ENCODE measurements around the gene RAB14.
"Not testable (repeated sequence)": the region's sequence is repeated elsewhere in the genome, so short reads cannot be mapped to it uniquely, and the experiment has no call there.

The RAB14 gene

DNA sequence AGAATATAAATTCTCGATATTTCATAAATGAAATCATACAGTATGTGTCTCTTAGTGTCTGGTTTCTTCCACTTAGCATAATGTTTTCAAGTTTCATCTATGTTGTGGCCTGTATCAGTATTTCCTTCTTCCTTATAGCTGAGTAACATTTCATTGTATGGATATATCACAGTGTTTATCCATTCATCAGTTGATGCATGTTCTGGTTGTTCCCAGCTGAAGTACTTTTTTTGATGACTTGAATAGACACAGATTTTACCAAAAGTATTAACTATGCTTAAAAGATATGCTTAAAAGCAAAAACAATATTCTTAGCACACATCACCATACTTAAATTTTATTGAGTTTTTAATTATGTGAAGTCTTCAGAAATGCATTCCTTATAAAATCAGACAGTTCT is 12.7 kb downstream of the RAB14 start:
- no peak for DNase-seq

DNA sequence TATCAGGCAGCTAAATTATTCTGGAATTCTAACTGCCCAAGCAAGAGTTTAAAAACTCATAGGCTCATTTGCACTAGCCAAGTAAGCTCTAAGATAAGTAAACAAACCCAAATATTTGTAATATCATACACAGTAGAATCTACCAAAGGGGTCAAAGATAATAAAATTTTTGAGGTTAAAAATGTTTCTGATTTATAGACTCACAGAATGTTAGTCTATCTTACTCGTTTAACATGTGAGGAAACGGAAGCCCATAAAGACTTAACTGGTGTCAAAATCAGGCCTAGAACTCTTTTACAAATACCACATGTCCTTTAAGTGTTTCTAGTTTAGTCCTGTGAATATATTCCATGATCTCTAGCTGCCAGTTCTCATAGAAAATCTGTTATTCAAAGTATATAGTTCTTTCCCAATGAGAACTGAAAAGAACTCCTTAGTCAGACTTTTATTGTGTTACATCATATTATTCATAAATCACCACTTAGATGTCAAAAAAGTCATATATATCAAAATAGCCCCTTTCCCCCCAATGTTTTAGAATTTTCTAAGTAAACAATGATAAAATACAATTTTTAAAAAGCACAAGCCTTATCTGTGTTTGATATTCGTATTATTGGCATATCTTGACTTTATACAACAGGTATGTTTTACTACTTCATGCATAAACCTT is 13.9 kb downstream of the RAB14 start:
- no peak for DNase-seq

DNA sequence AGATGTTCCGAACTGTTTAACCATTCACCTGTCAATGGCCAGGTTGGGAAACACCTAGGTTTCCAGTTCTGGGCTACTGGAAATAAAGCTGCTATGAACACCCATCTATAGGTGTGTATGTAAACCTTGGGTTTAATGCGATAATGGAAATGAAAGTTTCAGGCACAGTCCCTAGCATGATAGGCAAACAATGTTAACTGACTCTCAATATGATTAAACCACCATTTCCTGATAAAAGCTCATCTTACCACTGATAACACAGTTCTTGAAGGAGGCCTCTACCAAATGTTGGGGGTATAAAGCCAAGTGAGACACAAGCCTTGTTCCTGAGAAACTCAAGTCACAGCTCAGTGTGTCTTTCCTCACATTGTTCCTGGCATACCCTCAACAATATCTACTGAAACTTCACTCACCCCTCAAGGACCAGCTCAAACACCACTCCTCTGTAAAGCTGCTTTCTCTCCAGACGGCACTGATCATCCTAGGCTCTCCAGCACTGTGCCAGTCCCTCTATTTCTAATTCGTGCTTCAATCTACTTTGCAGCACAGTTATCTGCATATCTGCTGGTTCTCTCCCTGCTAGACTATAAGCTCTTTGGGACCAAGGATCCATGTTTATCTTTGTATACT is 15.8 kb downstream of the RAB14 start:
- DNase-seq, result no peak

DNA sequence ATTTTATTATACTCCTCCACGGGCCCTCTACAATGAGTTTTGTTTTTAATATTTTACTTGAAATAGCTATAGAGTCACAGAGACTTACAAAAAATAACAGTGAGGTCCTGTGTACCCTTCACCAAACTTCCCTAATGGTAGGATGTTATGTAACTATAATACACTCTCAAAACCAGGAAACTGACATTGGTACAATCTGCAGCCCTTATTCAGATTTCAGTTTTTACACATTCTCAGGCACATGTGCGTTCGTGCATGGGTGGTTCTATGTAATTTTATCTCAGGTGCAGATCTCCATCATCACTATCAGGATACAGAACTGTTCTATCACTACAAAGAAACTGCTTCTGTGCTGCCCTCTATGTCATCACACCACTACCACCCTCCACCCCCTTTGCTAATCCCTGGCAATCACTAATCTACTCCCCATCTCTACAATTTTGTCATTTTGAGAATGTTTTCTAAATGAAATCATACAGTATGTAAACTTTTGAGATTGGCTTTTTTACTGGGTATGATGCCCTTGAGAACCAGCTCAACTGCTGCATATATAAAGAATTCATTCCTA is 16.4 kb downstream of the RAB14 start:
- no peak for DNase-seq

DNA sequence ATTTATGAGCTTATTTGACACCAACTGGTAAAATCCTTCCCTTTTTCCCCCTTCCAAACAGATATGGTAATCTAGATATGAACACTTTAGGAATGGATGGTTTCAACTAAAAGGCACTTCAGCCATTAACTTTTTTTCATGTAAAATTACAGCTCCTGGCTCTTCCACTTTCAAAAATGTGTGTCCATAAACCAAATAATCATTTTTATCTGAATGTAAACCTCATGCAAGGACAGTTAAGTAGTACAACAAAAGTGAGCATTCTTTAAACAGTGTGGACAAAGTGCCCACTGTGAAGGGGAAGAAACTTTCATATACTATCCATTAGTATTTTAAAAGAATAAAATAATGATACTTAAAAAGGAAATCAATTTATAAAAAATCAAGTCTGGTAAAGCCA is 17.2 kb downstream of the RAB14 start:
- DNase-seq, result no peak

DNA sequence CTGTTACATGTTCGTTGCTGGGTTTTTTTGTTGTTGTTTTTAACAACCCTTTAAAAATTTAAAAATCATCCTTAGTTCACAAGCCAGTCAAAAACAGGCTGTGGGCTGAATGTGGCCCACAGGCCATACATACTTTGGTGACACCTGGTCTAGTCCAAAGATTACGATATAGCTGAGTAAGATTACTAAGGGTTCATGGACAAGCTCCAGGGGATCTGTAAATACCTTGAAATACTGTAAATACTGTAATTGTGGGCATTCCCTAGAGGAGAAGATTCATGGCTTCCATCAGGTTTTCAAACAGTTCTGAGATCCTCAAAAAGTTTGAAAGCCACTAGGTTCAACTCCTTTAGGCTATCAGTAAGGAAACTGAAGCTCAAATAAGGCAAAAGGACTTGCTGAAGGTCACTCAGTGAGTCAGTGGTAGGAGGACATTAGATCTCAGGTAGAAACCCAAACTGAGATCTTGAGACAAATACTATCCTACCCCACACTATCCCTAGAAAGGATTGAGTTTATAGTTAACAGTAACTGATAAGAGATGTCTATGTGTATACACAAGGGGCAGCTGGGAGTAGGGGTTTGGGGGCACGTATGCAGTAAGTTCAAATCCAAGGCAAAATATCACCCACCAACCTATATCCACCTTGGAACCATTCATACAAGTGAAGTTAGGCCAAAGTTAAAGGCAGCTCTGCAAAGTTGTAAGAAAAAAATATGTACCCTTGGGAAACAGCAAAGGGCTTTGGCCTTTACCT is 17.8 kb downstream of the RAB14 start:
- no peak for DNase-seq

DNA sequence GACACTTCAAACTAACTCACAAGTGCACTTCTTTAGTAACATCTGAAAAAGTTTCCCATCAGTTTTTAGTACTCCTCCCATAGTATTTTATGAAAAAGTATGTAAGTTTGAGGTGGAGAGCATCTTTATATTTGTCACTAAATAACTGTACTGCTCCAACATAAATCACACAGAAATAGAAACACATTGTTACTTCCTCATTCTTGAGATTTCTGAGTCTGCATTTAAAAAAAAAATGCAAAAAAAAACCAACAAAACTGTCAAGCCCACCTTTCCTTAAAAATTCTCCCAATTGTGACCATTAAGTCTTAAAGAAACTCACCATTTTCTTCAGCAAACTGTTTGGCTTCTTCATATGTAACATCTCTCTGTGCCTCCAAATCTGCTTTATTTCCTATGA is 18.7 kb downstream of the RAB14 start:
- DNase-seq, result no peak

DNA sequence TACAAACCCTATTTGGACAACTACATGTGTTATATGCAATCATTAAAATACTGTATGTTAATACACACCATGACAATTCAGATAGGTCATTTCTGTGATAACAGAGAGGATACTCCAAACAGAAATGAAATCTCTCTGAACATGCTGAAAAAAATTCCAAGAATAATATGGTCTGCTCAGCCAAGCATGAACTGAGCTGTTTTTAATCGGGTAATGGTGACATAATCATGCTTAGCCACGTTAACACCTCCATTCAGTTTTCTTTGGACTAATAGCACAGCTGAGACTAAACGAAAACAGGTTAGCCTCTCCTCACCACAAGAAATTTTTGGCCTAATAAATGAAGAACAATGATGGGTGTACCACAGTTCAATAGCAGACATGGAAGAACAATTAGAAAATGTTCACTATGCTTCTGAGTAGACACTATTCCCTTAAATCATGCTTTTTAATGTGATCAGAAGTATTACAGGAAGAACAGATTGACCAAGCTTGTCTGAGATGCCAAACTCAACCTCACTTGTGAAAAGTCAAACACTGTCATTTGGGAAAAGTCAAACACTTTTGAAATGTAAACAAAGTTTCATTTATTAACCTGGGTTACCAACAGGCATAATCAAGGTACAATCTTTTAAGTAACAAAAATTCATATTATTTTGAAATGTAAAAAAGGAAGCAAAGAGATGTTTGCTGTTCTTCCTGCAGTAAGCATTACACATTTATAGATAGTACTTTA is 19.4 kb downstream of the RAB14 start:
- DNase-seq, result no peak

DNA sequence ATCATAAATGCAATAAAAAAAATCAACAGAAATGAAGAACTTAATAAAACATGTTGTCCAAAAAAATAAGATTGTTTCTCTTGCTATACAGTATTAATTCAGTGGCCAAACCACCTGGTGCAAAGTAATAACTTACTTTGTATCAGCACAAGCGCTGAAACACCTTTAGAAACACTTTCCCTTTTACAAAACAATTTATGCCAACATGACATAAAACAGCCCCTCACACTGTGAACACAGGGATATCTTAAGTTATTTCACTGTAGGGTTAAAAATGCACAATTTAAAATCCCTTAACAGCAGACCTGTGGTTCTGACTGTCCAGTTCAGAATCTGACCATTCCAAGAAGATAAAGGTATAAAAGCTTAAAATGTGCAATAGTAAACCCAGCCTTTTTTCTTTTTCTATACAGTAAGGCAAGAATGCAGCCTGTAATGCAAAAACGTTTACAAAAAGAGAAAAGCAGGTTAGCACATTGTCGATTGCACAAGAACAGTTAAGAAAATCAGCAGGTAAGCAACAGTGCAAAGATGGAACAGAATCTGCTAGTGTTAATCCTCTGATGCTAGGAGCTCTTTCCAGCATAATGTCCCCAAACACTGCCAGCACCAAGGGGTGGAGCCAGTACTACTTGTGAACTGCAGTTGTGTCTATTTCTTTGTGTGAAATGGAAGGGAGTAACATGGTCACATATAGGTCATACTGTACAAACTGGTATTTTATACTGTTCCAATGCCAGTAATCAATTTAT is 21.6 kb downstream of the RAB14 start:
- DNase-seq, result no peak

DNA sequence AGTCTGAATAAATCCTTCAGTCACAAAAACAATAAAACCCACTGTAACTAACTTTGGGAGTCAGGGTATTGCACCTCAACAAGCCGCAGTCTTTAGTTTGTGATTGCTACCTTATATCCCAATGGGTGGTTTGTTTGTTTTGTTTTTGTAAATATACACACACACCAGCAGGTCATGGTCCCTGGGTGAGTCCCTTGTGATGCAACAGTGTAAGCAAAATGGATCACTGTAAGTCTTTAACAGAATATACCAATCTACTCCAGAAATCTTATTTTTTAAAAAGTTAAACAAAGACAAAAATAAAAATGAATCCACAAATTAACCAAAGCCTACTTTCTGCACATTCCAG is 22.3 kb downstream of the RAB14 start:
- not testable (repeated sequence) for DNase-seq

DNA sequence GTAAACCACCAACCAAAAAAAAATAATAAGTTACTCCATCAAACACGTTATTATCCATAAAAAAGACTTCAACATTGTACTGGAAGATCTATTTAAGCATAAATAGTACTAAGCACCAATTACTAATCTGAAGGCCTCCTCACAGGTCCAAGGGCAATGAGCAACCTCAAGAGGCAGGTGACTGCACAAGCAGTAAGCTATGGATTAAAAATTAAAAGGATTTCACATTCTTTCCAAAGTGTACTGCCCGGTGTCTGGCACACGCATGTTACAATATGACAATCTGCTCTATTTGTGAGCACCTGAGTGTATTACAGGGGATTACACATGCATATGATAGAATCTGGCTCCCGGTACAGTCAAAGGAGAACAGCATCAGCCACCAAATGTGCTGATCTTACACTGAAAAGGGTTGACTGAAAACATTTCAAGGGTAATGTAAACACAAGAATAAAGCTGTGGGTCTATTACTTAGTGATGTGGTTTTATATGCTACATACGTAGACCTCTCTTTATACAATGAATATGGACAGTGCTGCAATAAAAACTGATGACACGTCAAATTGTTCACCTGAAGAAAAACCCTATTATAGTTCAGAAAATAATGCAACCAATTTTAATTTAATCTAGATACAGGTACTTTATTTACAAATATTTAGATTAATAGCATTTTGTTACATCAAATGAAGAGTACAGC is 22.8 kb downstream of the RAB14 start:
- DNase-seq, result no peak

DNA sequence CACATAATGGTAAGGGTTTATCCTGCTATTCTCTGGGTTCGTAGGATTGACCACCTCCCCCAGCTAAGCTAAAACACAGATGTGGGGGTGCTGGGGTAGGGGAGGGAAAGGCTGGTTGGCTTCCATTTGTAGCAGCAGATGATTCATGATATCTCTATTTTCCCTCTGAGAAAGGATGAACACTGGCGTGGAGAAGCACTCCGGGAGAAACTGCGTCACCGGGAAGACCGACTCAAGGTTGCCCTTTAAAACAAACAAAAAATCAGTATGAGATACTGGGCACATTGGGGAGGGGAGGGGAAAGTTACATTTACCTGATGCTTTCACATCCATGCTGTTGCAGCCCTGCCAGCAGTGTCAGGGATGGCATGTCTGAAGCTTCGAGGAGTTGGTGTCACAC is 28.2 kb downstream of the RAB14 start:
- no peak for DNase-seq

DNA sequence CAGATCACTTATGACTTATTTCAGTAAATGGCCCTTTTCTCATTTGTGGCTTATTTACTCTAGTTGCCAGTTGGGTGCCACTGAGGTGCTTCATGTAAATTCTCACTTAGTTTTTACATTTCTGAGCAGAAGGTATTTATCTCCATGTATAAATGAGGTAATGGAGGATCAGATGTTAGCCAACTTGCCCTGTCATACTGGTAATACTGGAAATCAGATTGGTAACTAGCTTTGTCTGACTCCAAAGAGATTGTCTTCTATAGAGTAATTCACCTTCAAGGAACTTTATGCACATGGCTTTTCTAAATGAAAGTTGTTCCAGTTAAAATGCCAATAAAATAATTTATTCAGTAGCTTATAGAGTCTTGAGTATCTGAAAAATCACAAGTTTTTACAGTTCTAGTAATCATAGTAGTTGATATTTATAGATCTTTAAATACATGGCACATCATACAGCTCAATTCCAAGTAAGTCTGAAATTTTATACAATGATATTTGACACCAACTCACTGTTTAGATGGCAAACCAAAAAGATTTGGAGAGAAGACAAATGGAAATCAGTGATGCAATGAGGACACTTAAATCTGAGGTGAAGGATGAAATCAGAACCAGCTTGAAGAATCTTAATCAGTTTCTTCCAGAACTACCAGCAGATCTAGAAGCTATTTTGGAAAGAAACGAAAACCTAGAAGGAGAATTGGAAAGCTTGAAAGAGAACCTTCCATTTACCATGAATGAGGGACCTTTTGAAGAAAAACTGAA is 28.8 kb downstream of the RAB14 start:
- DNase-seq, result no peak

DNA sequence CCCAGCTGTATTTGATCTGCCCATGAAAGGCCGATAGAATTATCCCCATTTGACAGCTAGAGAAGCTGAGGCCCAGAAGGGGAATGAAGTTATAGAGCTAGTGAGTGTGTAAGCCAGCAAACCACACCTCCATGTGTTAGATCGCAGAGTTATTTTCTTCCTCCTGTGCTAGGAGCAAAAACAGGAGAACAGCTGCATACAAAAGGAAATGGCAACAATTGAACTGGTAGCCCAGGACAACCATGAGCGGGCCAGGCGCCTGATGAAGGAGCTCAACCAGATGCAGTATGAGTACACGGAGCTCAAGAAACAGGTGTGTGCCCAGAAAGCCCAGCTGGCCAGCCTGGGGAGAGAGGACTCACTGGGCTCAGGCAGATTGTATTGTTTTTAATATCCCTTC is 30.4 kb downstream of the RAB14 start:
- no peak for DNase-seq

DNA sequence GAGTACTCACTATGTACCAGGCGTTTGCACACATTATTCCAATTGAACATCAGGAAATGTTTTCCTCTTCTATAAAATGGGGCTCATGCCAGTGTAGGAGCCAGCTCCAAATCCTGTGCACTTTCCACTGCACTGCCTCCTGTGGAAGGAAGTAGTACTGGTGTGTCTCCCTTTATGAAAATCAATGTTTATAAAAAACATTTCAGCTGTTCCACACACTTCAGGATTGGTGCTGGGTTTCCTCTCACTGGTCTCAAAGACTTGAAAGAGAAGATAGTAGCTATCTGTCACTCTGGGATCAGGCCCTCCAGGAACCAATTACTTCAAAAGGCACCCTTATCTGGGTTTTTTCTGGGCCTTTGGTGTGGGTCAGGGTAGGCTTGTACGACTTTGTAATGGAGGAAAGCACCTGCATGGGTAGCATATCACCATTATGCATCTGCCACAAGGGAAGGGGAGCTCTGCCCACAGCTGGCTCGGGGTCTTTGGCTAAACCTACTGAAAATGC is 32.5 kb downstream of the RAB14 start:
- no peak for DNase-seq

DNA sequence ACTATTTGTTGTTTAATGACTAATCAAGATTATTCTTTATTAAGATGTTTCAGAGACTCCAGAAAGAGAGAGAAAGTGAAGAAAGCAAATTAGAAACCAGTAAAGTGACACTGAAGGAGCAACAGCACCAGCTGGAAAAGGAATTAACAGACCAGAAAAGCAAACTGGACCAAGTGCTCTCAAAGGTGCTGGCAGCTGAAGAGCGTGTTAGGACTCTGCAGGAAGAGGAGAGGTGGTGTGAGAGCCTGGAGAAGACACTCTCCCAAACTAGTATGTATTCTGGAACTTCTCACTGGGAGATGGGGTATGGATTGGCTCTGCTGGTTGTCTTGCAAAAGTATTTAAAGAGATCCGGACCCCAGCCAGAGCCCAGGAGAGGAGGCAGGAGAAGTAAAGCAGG is 33.6 kb downstream of the RAB14 start:
- DNase-seq, result no peak

DNA sequence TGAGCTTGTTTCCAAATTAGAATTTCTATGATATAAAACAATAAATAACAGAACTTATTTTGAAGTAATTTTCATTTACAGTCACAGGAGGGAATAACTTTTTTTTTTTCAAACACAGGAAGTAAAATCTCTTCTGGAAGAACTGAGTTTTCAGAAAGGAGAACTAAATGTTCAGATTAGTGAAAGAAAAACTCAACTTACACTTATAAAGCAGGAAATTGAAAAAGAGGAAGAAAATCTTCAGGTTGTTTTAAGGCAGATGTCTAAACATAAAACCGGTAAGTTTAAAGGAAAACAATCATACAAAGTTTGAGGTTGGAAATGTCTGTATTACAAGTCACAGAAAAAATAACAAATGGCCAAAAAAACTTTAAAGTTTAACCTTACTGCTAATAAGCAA is 41.6 kb downstream of the RAB14 start:
- no peak for DNase-seq

DNA sequence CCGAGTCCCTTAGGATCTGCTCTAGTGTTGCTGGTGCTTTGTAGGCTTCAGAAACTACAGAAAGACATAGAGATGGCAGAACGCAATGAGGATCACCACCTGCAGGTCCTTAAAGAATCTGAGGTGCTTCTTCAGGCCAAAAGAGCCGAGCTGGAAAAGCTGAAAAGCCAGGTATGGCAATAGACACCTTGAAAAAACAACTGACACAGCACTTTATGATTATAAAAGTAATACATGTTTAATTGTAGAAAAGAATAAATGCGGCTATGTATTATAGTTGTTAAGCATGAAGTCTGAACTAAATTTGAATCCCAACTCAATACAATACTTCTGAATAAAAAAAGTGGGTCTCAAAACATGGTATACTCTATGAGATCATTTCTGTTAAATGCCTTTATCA is 43.7 kb downstream of the RAB14 start:
- DNase-seq, result no peak

DNA sequence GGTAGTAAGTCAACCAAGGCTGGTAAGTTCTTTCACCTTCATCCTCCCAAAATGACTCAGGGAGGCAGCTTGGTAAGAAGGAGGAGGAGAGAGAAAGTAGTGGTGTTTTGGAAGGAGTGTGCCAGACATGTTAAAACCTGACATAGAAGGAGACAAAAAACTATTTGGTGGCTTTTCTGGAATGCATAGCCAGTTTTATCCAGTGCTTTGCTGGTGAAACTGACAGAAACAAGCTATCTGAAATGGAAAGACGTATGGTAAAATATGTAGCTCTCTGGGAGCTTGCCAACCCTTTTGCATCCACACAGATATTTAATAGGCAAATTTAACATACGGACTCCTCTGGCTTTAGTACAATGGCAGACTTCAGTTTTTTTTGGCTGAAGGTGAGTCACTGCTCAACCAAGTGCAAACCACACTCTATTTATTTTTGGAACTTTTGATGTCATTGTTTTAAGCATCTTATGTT is 45.4 kb downstream of the RAB14 start:
- DNase-seq, result no peak

DNA sequence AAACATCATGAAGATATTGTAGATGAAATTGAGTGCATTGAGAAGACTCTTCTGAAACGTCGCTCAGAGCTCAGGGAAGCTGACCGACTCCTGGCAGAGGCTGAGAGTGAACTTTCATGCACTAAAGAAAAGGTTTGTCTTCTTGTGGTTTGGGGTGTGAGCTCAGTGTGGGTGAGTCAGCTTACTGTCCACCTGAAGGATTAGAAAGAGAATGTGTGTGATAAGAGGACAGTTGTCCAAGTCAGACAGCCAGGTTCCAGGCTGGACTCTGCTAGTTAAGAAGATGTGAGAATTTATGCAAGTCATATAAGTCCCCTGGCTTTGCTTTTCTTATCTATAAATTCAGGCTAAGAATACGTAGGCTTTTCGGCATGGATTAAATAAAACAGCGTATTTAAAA is 46.9 kb downstream of the RAB14 start:
- no peak for DNase-seq

DNA sequence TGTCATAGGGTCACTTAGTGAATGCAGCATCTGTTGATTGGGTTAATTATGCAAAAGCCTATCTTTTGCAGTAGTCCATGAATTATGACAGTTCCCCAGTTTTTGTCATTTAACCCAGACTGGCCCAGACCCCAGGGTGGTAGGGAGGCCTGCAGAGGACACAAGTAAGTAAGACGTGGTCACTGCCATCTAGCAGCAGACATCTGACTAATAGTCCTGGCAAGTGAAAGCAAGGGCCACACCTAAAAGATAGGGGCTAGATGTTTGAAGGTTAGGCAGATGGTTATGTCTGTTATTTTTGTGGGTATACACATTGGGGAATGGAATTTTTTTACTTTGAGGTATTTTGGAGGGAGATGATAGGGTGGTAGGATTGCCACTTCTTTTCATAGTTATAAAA is 48.0 kb downstream of the RAB14 start:
- no peak for DNase-seq
